C4-2B (cell line): ENCODE data around the gene HOXA2.

Experiments used
- ZFX ChIP-seq: fragments of 450-650 bp; IDR thresholded peaks from 2 replicates; pipeline ENCODE4 v1.6.1; 2017
- TF ChIP-seq, protein P1 (sequence below): fragments of 450-650 bp; conservative IDR thresholded peaks from 2 replicates; pipeline ENCODE4 v1.5.1; 2017; ENCODE audit warnings: mild to moderate bottlenecking

DNA sequence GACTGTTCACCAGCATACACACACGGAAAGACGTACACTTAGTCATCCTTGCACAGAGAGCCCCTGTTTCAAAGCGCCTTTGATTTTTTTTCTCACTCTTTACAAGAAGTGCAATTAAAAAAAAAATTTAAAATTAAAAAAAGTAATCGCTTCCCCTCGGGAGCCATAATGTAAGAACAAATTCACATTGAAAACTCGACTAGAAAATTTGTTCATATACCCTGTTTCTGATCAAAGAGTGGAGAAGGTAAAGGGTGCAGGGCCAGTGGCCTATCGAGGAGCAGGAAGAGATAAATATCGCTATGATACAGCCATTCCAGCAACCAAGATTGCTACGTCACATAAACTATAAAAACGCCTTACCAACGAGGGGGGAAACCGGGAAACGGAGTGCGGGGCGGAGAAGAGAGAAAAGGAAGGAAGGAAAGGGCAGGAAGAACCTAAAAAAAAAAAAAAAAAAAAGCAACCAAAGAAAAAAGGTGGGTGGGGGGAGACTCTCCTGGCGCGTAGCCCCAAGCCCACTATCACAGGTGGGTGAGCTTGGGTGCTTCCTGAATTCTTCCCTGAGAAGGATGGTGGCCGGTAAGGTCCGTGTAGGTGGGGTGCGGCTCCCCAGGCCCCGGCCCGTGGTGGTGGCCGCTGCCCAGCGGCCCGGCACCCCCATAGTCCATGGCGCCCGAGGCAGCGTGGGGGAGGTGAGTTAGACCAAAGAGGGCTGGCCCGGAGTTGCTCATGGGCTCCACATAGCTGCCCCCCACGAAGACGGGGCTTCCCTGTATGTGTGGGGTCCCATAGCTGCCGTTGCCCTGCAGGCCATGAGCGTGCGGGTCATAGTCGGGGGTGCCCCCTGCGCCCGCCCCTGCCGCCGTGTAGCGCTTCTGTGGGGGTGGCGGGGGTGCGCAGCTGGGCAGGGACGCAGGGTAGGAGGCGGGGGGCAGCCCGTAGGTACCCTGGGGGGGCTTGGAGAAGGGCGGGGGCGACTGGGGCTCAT lies 5.2 kb upstream of the HOXA2 start:
- TF ChIP-seq, protein P1, sequence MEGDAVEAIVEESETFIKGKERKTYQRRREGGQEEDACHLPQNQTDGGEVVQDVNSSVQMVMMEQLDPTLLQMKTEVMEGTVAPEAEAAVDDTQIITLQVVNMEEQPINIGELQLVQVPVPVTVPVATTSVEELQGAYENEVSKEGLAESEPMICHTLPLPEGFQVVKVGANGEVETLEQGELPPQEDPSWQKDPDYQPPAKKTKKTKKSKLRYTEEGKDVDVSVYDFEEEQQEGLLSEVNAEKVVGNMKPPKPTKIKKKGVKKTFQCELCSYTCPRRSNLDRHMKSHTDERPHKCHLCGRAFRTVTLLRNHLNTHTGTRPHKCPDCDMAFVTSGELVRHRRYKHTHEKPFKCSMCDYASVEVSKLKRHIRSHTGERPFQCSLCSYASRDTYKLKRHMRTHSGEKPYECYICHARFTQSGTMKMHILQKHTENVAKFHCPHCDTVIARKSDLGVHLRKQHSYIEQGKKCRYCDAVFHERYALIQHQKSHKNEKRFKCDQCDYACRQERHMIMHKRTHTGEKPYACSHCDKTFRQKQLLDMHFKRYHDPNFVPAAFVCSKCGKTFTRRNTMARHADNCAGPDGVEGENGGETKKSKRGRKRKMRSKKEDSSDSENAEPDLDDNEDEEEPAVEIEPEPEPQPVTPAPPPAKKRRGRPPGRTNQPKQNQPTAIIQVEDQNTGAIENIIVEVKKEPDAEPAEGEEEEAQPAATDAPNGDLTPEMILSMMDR = no peak
- TF ChIP-seq ZFX = no peak
